Activated CD4-positive, alpha-beta memory T cell treated with anti-CD3 and anti-CD28 coated beads, Interleukin-2, amount 10 ng/mL, durations not matched to agents 7 days and 5 days (primary cell): ENCODE measurements around the gene RNF10. TPM values are rescaled to one million over a fixed set of nuclear protein-coding genes. Genes with fewer than 3 reads are reported as not detected.
"Not testable (repeated sequence)": the region's sequence is repeated elsewhere in the genome, so short reads cannot be mapped to it uniquely, and the experiment has no call there.

Experiments used
- CTCF ChIA-PET: fragments of 350-600 bp; sonication (Branson Sonifier 250); formaldehyde crosslinking; loops from one replicate; lab custom pipeline; 2021; ENCODE audit warnings: antibody characterized with exemption, inconsistent platforms; lab: Charles Lee
- POLR2A ChIA-PET: fragments of 350-600 bp; sonication (Branson Sonifier 250); formaldehyde crosslinking; loops from one replicate; lab custom pipeline; 2021; ENCODE audit warnings: antibody characterized with exemption; lab: Charles Lee
- DNase-seq: peaks from one replicate; pipeline ENCODE4 v3.0.0-alpha.2; 2020
- H3K27ac Mint-ChIP-seq: one replicate; pipeline ENCODE4 v1.8.0; 2021; ENCODE audit warnings: mild to moderate bottlenecking, mixed read lengths
- H3K27me3 Mint-ChIP-seq: one replicate; pipeline ENCODE4 v1.8.0; 2021; ENCODE audit warnings: mixed read lengths
- H3K36me3 Mint-ChIP-seq: one replicate; pipeline ENCODE4 v1.8.0; 2021; ENCODE audit warnings: low read depth, mixed read lengths
- H3K4me1 Mint-ChIP-seq: one replicate; pipeline ENCODE4 v1.8.0; 2021; ENCODE audit warnings: mixed read lengths
- H3K4me3 Mint-ChIP-seq: one replicate; pipeline ENCODE4 v1.8.0; 2021; ENCODE audit warnings: mild to moderate bottlenecking, mixed read lengths
- H3K9me3 Mint-ChIP-seq: one replicate; pipeline ENCODE4 v1.8.0; 2021; ENCODE audit warnings: mixed read lengths
- total RNA-seq, 2 experiments: library from RNA; stranded (reverse); gene quantifications; one replicate each; pipeline ENCODE4 v1.2.3, GENCODE V29; 2021

RNF10 gene
- total RNA-seq, 2 experiments from 2014 or later = 225 to 229 TPM

DNA sequence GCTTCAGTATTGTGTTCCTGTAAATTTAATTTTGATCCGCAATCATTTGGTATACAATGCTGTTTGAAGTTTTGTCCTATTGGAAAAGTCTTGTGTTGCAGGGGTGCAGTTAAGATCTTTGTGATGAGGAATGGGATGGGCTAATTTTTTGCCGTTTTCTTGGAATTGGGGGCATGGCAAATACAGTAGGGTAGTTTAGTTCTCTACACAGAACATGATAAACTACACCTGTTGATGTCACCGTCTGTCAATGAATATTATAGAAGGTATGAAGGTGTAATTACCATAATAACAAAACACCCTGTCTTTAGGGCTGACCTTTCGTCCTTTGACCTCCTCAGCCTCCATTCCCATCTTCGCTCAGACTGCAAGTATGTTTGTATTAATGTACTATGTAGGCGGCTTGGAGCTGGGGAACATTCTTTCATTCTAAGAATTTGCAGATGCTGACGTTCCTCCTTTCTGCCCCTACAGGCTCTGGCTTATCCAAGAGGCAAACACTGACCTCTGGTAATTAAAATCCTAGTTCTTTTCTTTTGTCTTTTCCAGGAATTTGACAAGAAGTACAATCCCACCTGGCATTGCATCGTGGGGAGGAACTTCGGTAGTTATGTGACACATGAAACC, 36.5 kb upstream of the RNF10 start:
- peaks cover 37% of the 10 kb centered on the region for H3K36me3 Mint-ChIP-seq
- H3K27ac Mint-ChIP-seq = peak overlapping the region; percentile 37
- H3K4me3 Mint-ChIP-seq = peak overlapping the region; percentile 88
- ChIA-PET CTCF (interaction anchor here (0.6 to 1.9 kb wide), 9 partner anchors 11 to 171 kb away, joined by 3 to 8 read pairs (median 4); partner anchors contain the start of genes POP5 and SRSF9), POLR2A (interaction anchor here (0.9 to 3.7 kb wide), 15 partner anchors 16 to 902 kb away, joined by 3 to 27 read pairs (median 6); partner anchors contain the start of genes COQ5, RNF34, RNU4-1 and SRSF9)
- H3K27me3 Mint-ChIP-seq = no peaks in the 10 kb centered on the region
- H3K4me1 Mint-ChIP-seq = peaks cover 38% of the 10 kb centered on the region
- H3K9me3 Mint-ChIP-seq = no peaks in the 10 kb centered on the region
- DNase-seq = no peak

GRCh38 chr12:120498870-120499515, 35.2 kb upstream of the RNF10 start:
- ChIA-PET POLR2A (interaction anchor here (1.7 kb wide), 1 partner anchor 29 kb away, joined by 4 read pairs; the partner anchor contains the start of gene SRSF9), CTCF (interaction anchor here (0.5 to 0.9 kb wide), 3 partner anchors 31 to 193 kb away, joined by 3 read pairs; no protein-coding TSS in a partner anchor)
- peaks cover 38% of the 10 kb centered on the region for H3K4me1 Mint-ChIP-seq

GRCh38 chr12:120500581-120500980, 33.6 kb upstream of the RNF10 start:
- Mint-ChIP-seq H3K36me3 (peaks cover 49% of the 10 kb centered on the region), H3K9me3 (no peaks in the 10 kb centered on the region), H3K4me1 (peaks cover 31% of the 10 kb centered on the region), H3K4me3 (no peak overlapping the region), H3K27ac (peak overlapping the region; percentile 34), H3K27me3 (no peaks in the 10 kb centered on the region)
- ChIA-PET POLR2A (interaction anchor here (1.0 to 1.6 kb wide), 3 partner anchors 12 to 34 kb away, joined by 3 to 6 read pairs (median 3); a partner anchor contains a TSS), CTCF (interaction anchor here (0.9 to 1.6 kb wide), 3 partner anchors 28 to 34 kb away, joined by 3 read pairs; partner anchors contain the start of gene COQ5)
- no peak for DNase-seq

More at GRCh38 chr12:120498870-120499515, 35.2 kb upstream of the RNF10 start:
- H3K27me3 Mint-ChIP-seq = no peaks in the 10 kb centered on the region
- peaks cover 48% of the 10 kb centered on the region for H3K36me3 Mint-ChIP-seq
- H3K27ac Mint-ChIP-seq = no peak overlapping the region
- no peak for DNase-seq
- H3K9me3 Mint-ChIP-seq = no peaks in the 10 kb centered on the region
- no peak overlapping the region for H3K4me3 Mint-ChIP-seq

GRCh38 chr12:120504587-120504986, 29.6 kb upstream of the RNF10 start:
- H3K4me3 Mint-ChIP-seq = no peak overlapping the region
- H3K27me3 Mint-ChIP-seq = no peaks in the 10 kb centered on the region
- no peaks in the 10 kb centered on the region for H3K9me3 Mint-ChIP-seq
- ChIA-PET CTCF (no interaction called here), POLR2A (interaction anchor here (1.0 to 2.3 kb wide), 6 partner anchors 8 to 503 kb away, joined by 3 to 12 read pairs (median 4); partner anchors contain the start of genes COQ5 and DYNLL1)
- peaks cover 29% of the 10 kb centered on the region for H3K36me3 Mint-ChIP-seq
- H3K27ac Mint-ChIP-seq = no peak overlapping the region
- H3K4me1 Mint-ChIP-seq = peaks cover 6% of the 10 kb centered on the region
- DNase-seq = no peak

DNA sequence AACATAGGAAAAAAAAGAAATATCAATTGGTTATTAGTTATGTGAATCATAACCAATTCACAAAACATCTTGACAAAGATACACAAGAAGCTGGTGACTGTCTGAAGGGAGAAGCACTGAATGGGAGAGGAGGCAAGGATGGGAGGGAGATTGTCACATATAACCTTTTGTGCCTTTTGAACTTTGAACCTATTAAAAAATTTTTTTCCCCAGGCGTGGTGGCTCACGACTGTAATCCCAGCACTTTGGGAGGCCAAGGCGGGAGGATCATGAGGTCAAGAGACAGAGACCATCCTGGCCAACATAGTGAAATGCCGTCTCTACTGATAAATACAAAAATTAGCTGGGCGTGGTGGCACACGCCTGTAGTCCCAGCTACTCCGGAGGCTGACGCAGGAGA, 25.6 kb upstream of the RNF10 start:
- CTCF ChIA-PET = no interaction called here
- H3K4me3 Mint-ChIP-seq = no peak overlapping the region
- no peak overlapping the region for H3K27ac Mint-ChIP-seq
- no peak for DNase-seq
- POLR2A ChIA-PET = no interaction called here
- peaks cover 22% of the 10 kb centered on the region for H3K36me3 Mint-ChIP-seq
- no peaks in the 10 kb centered on the region for H3K4me1 Mint-ChIP-seq
- H3K9me3 Mint-ChIP-seq = no peaks in the 10 kb centered on the region
- no peaks in the 10 kb centered on the region for H3K27me3 Mint-ChIP-seq

- Mint-ChIP-seq H3K4me1 (no peaks in the 10 kb centered on the region), H3K27ac (no peak overlapping the region), H3K9me3 (no peaks in the 10 kb centered on the region), H3K27me3 (no peaks in the 10 kb centered on the region), H3K36me3 (peaks cover 31% of the 10 kb centered on the region), H3K4me3 (no peak overlapping the region)
- POLR2A ChIA-PET = interaction anchor here (1.2 to 1.7 kb wide), 4 partner anchors 10 to 46 kb away, joined by 3 to 7 read pairs (median 4); partner anchors contain the start of genes COQ5 and DYNLL1
- CTCF ChIA-PET = interaction anchor here (1.0 kb wide), 1 partner anchor 18 kb away, joined by 4 read pairs; the partner anchor contains the start of gene DYNLL1
- no peak for DNase-seq
Measured at GRCh38 chr12:120514002-120514401, 20.2 kb upstream of the RNF10 start.

GRCh38 chr12:120515496-120515895, 18.7 kb upstream of the RNF10 start:
- Mint-ChIP-seq H3K9me3 (no peaks in the 10 kb centered on the region), H3K4me1 (no peaks in the 10 kb centered on the region), H3K4me3 (no peak overlapping the region), H3K27ac (no peak overlapping the region), H3K27me3 (no peaks in the 10 kb centered on the region), H3K36me3 (peaks cover 26% of the 10 kb centered on the region)
- POLR2A ChIA-PET = interaction anchor here (0.6 to 1.7 kb wide), 2 partner anchors 14 to 47 kb away, joined by 3 to 5 read pairs; partner anchors contain the start of gene COQ5
- no peak for DNase-seq
- CTCF ChIA-PET = no interaction called here

- H3K27ac Mint-ChIP-seq, H3K4me3 Mint-ChIP-seq, POLR2A ChIA-PET, DNase-seq, H3K9me3 Mint-ChIP-seq, H3K27me3 Mint-ChIP-seq, H3K4me1 Mint-ChIP-seq: not testable (repeated sequence)
- H3K36me3 Mint-ChIP-seq = peaks cover 21% of the 10 kb centered on the region
- CTCF ChIA-PET = interaction anchor here (1.3 kb wide), 1 partner anchor 130 kb away, joined by 4 read pairs; no protein-coding TSS in a partner anchor
Measured at GRCh38 chr12:120519324-120519723, 14.8 kb upstream of the RNF10 start.

DNA sequence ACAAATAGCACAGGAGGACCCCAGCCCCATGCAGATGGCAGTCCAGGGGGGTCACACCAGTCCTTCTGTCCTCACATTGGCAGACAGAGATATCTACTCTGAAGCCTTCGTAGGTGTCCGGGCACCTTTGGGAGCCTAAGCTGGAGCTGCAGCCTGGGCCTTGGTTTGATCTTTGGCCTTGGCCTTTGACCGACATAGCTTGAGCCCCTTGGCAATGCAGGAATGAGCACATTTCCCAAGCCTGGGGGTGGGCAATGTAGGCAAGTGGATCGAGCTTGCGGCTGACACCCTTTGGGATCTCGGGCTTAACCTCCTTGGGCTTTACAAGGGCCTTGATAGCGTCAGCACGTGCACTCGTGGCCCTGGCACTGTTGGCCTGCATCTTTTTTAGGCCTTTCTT, 11.6 kb upstream of the RNF10 start:
- Mint-ChIP-seq H3K4me1 (peaks cover 4% of the 10 kb centered on the region), H3K36me3 (peaks cover 7% of the 10 kb centered on the region), H3K4me3 (no peak overlapping the region), H3K27me3 (no peaks in the 10 kb centered on the region), H3K9me3 (no peaks in the 10 kb centered on the region), H3K27ac (no peak overlapping the region)
- ChIA-PET CTCF (no interaction called here), POLR2A (interaction anchor here (1.3 kb wide), 1 partner anchor 26 kb away, joined by 3 read pairs; the partner anchor contains the start of gene DYNLL1)
- DNase-seq = no peak

DNA sequence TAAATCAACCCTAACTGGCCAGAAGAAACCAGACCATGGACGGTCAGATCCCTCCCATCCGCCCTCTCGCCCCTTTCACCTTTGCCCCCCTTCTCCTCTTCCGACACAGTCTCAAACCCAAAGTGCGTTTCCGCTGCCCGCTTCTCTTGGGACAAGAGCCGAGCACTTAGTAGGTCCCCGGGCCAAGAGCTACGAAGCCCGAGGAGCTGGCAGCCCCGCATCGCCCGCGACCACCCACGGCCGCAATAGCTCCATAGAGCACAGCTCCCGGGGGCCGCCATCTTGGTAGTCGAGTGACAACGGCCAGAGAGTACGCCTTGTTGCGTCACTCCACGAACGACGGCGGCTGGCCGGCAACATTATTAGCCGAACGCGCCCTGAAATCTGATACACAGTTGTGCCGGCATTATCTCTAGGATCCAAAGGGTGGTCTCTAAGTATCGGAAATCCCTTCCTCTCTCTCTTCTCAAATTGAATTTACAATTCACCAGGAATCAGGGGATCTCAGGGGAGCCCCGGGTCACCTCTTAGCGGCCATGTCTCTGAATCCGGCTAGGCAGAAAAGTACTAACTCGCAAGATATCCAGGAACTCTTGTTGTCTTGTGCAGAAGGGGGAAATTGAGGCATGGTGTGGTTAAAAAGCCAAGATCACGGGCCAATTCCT, 5.2 kb upstream of the RNF10 start, which contains the start of gene COQ5:
Gene COQ5, minus strand, starts transcription at position 298 of the 665 bp plus-strand sequence. Its CDS starts 17 bp downstream, at position 281.
- peaks cover 29% of the 10 kb centered on the region for H3K4me1 Mint-ChIP-seq
- peak; percentile 88 for DNase-seq
- peak within 1 kb of the TSS; percentile 100 for H3K4me3 Mint-ChIP-seq
- H3K27ac Mint-ChIP-seq = peak within 1 kb of the TSS; percentile 97
- CTCF ChIA-PET = interaction anchor here (0.6 to 1.7 kb wide), 5 partner anchors 28 to 1571 kb away, joined by 3 to 4 read pairs (median 3); partner anchors contain the start of gene SRSF9
- H3K9me3 Mint-ChIP-seq = no peaks in the 10 kb centered on the region
- H3K36me3 Mint-ChIP-seq = peaks cover 5% of the 10 kb centered on the region
- POLR2A ChIA-PET = interaction anchor here (0.6 to 3.6 kb wide), 13 partner anchors 10 to 237 kb away, joined by 3 to 33 read pairs (median 6); partner anchors contain the start of genes COX6A1, DYNLL1, RNU4-1 and RNU4-2
- no peaks in the 10 kb centered on the region for H3K27me3 Mint-ChIP-seq

DNA sequence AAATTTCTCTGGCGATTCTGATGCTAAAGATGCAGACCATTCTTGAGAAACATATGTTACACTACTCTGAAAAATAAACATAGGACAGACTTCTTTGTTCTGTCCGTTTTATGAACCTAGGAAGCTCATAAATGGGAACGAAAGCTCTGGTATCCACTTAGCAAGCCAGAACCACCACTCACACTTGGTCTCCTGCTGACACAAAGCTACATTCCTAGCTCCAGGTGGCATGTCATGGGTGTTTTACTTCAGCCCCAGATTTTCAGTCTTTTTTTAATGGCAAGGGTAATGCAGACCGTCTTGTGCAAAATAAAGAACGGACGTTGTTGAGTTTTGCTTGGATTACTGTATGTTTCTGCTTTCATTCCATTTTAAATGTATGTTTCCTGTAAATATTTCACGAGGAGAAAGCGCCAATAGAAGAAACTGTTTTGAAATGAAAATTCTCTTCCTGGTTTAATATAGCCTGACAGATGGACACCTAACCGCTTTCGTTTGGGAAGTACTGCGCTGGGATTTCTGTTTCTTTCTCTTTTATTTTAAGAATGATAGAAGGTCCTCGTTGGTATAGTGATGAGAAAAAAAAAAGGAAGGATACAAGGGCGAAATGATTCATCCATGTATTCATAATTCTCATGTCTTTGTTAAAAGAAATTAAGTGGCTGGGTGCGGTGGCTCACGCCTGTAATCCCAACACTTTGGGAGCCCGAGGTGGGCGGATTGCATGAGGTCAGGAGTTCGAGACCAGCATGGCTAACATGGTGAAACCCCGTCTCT, 4.3 kb upstream of the RNF10 start:
- no peaks in the 10 kb centered on the region for H3K9me3 Mint-ChIP-seq
- peak overlapping the region; percentile 97 for H3K27ac Mint-ChIP-seq
- H3K36me3 Mint-ChIP-seq = peaks cover 8% of the 10 kb centered on the region
- POLR2A ChIA-PET = interaction anchor here (0.6 to 3.6 kb wide), 10 partner anchors 9 to 332 kb away, joined by 3 to 33 read pairs (median 9); partner anchors contain the start of genes DYNLL1, RNU4-1 and RNU4-2
- no peaks in the 10 kb centered on the region for H3K27me3 Mint-ChIP-seq
- CTCF ChIA-PET = interaction anchor here (1.0 to 1.7 kb wide), 2 partner anchors 53 to 60 kb away, joined by 3 to 4 read pairs; partner anchors contain the start of gene SRSF9
- H3K4me3 Mint-ChIP-seq = peak overlapping the region; percentile 100
- no peak for DNase-seq
- H3K4me1 Mint-ChIP-seq = peaks cover 31% of the 10 kb centered on the region
